ENCODE results near the gene TRPV5.
"Not testable (repeated sequence)": the region's sequence is repeated elsewhere in the genome, so short reads cannot be mapped to it uniquely, and the experiment has no call there.

The TRPV5 gene

DNA sequence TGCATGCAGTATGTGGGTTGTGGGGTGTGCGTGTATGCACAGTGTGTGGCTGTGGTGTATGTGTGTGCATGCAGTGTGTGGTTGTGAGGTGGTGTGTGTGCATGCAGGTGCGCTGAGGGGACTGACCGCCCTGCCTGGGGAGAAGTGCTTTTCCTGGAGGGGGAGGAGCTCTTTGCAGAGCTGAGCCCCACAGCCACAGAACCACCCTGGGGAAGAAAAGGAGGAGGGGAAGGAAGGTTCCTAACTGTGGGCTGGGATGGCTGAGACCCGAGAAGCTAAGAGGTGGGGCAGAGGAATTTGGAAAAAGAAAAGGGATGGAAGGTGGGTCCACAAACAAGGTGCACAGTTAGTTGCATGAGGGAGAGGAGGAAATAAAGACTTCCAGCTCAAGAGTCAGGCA is at the start of gene TRPV5:
Gene TRPV5, minus strand, starts transcription at position 123 of the 400 bp plus-strand sequence. CDS start 287 bp downstream, outside the sequence.
- Mint-ChIP-seq H3K27ac (no peak within 1 kb of the TSS), H3K4me3 (no peak within 1 kb of the TSS), H3K36me3 (ENCODE audit: low read depth) (no peaks in the 10 kb centered on the region), H3K27me3 (ENCODE audit: low read depth) (peaks cover 12% of the 10 kb centered on the region), H3K9me3 (no peaks in the 10 kb centered on the region), H3K4me1 (no peaks in the 10 kb centered on the region)
- TF ChIP-seq CTCF (IDR thresholded peaks at IDR 0.05; ENCODE audit: unreplicated experiment in 3 of 3), result no peak

DNA sequence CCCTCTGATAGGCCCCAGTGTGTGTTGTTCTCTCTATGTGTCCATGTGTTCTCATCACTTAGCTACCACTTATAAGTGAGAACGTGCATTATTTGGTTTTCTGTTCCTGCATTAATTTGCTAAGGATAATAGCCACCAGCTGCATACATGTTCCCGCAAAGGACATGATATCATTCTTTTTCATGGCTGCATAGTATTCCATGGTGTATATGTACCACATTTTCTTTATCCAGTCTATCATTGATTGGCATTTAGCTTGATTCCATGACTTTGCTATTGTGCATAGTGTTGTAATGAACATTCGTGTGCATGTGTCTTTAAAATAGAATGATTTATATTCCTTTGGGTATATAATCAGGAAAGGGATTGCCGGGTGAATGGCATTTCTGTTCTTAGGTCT is 44.9 kb upstream of the TRPV5 start:
- not testable (repeated sequence) for H3K4me3 Mint-ChIP-seq; H3K27ac Mint-ChIP-seq; H3K27me3 Mint-ChIP-seq (ENCODE audit: low read depth); H3K36me3 Mint-ChIP-seq (ENCODE audit: low read depth); H3K4me1 Mint-ChIP-seq
- peaks cover 44% of the 10 kb centered on the region for H3K9me3 Mint-ChIP-seq

DNA sequence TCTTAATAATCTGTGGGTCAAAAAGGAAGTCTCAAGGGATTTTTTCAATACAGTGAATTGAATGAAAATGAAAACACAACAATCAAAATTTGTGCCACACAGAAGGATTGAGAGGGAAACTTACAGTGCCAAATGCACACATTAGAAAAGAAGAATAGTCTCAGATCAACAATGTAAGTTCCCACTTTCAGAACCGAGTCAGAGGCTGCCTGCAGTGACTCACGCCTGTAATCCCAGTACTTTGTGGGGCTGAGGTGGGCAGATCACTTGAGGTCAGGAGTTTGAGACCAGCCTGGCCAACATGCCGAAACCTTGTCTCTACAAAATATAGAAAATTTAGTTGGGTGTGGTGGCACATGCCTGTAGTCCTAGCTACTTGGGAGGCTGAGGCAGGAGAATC is 41.1 kb upstream of the TRPV5 start:
- Mint-ChIP-seq H3K4me3 (no peak overlapping the region), H3K27me3 (ENCODE audit: low read depth) (peaks cover 5% of the 10 kb centered on the region), H3K4me1 (no peaks in the 10 kb centered on the region), H3K9me3 (peaks cover 24% of the 10 kb centered on the region), H3K27ac (no peak overlapping the region), H3K36me3 (ENCODE audit: low read depth) (no peaks in the 10 kb centered on the region)
- no peak for TF ChIP-seq CTCF (IDR thresholded peaks at IDR 0.05; ENCODE audit: unreplicated experiment in 3 of 3)

DNA sequence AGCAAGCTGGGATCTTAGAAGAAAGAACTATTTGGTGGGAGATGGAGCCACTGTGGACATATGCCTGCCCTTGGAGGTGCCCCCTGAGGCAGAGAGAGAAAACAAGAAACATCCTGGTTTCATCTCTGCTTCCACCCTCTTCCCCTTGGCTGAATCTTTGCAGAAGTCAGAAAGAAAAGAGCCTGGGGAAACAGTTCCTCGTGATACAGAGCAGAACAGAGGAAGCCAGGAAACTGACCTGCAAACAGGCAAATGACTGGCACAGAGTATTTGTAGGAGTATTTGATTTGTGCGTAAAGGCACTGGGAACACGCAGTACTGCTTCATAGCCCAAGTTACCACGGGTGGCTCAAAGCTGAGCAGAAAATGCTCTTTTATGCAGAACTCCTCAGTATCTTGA is 35.6 kb upstream of the TRPV5 start:
- TF ChIP-seq CTCF (IDR thresholded peaks at IDR 0.05; ENCODE audit: unreplicated experiment in 3 of 3), result no peak
- H3K4me3 Mint-ChIP-seq, result no peak overlapping the region
- H3K27me3 Mint-ChIP-seq (ENCODE audit: low read depth), result peaks cover 5% of the 10 kb centered on the region
- no peak overlapping the region for H3K27ac Mint-ChIP-seq
- peaks cover 5% of the 10 kb centered on the region for H3K9me3 Mint-ChIP-seq
- H3K36me3 Mint-ChIP-seq (ENCODE audit: low read depth), result no peaks in the 10 kb centered on the region
- no peaks in the 10 kb centered on the region for H3K4me1 Mint-ChIP-seq

- Mint-ChIP-seq H3K27ac (no peak overlapping the region), H3K4me1 (no peaks in the 10 kb centered on the region), H3K36me3 (ENCODE audit: low read depth) (no peaks in the 10 kb centered on the region), H3K27me3 (ENCODE audit: low read depth) (peaks cover 10% of the 10 kb centered on the region), H3K4me3 (no peak overlapping the region), H3K9me3 (peaks cover 5% of the 10 kb centered on the region)
- no peak for TF ChIP-seq CTCF (IDR thresholded peaks at IDR 0.05; ENCODE audit: unreplicated experiment in 3 of 3)
These were observed 34.7 kb upstream of the TRPV5 start for GRCh38 chr7:142968229-142968628.

- H3K27me3 Mint-ChIP-seq (ENCODE audit: low read depth), result peaks cover 5% of the 10 kb centered on the region
These were observed 31.1 kb upstream of the TRPV5 start for GRCh38 chr7:142964502-142965246.

More at GRCh38 chr7:142964502-142965246, 31.1 kb upstream of the TRPV5 start:
- H3K36me3 Mint-ChIP-seq (ENCODE audit: low read depth), result no peaks in the 10 kb centered on the region
- no peak overlapping the region for H3K27ac Mint-ChIP-seq
- TF ChIP-seq CTCF (IDR thresholded peaks at IDR 0.05; ENCODE audit: unreplicated experiment in 3 of 3), result no peak
- no peaks in the 10 kb centered on the region for H3K4me1 Mint-ChIP-seq
- H3K4me3 Mint-ChIP-seq, result no peak overlapping the region
- H3K9me3 Mint-ChIP-seq, result no peaks in the 10 kb centered on the region

Data from nephron (organoid).